Nephron progenitor cell (in vitro differentiated cells): Measurements from ENCODE around the gene BFSP1.

Experiments
- DNase-seq: peaks from one replicate; pipeline ENCODE4 v3.0.0; 2021
- H3K27ac Mint-ChIP-seq: 2 replicates; pipeline ENCODE4 v1.8.0; 2021; ENCODE audit warnings: mild to moderate bottlenecking, moderate library complexity, mixed read lengths
- H3K27me3 Mint-ChIP-seq: 2 replicates; pipeline ENCODE4 v1.8.0; 2021; ENCODE audit warnings: mild to moderate bottlenecking, low read depth, mixed read lengths; ENCODE audit not compliant: poor library complexity
- H3K36me3 Mint-ChIP-seq: 2 replicates; pipeline ENCODE4 v1.8.0; 2021; ENCODE audit warnings: low read depth, mixed read lengths
- H3K4me1 Mint-ChIP-seq: 2 replicates; pipeline ENCODE4 v1.8.0; 2021; ENCODE audit warnings: mixed read lengths
- H3K4me3 Mint-ChIP-seq: 2 replicates; pipeline ENCODE4 v1.8.0; 2021; ENCODE audit warnings: mild to moderate bottlenecking, moderate library complexity, mixed read lengths
- H3K9me3 Mint-ChIP-seq: 2 replicates; pipeline ENCODE4 v1.8.0; 2021; ENCODE audit warnings: mild to moderate bottlenecking, moderate library complexity, mixed read lengths
- TF ChIP-seq, protein P1 (sequence below): fragments of 200-600 bp; sonication (generic); IDR thresholded peaks from 2 replicates; pipeline ENCODE4 v1.5.0; 2021; ENCODE audit warnings: antibody characterized with exemption

Gene BFSP1

DNA sequence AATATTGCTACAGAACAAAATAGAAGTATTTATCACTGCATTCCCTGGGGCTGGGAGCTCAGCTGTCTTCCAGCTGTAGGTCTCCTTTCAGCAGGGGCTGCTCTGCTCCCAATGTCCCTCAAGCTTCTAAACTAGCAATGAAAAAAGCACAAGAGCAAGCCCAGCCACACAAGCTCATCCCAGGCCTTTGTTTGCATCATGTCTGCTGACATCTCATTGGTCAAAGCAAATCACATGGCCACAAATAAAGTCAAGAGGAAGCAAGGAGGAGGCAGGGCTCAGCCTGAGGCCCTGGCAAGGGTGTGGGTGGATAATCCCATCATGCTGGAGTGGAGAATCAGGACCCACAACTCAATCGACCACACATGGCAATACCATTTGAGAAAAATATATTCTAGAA, 2.2 kb upstream of the BFSP1 start:
- no peak for DNase-seq
- peak overlapping the region; percentile 51 for H3K27ac Mint-ChIP-seq
- H3K4me1 Mint-ChIP-seq: peaks cover 20% of the 10 kb centered on the region
- no peak overlapping the region for H3K4me3 Mint-ChIP-seq
- H3K36me3 Mint-ChIP-seq: no peaks in the 10 kb centered on the region
- peaks cover 4% of the 10 kb centered on the region for H3K9me3 Mint-ChIP-seq
- peaks cover 18% of the 10 kb centered on the region for H3K27me3 Mint-ChIP-seq
- TF ChIP-seq, protein P1, sequence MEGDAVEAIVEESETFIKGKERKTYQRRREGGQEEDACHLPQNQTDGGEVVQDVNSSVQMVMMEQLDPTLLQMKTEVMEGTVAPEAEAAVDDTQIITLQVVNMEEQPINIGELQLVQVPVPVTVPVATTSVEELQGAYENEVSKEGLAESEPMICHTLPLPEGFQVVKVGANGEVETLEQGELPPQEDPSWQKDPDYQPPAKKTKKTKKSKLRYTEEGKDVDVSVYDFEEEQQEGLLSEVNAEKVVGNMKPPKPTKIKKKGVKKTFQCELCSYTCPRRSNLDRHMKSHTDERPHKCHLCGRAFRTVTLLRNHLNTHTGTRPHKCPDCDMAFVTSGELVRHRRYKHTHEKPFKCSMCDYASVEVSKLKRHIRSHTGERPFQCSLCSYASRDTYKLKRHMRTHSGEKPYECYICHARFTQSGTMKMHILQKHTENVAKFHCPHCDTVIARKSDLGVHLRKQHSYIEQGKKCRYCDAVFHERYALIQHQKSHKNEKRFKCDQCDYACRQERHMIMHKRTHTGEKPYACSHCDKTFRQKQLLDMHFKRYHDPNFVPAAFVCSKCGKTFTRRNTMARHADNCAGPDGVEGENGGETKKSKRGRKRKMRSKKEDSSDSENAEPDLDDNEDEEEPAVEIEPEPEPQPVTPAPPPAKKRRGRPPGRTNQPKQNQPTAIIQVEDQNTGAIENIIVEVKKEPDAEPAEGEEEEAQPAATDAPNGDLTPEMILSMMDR: no peak

DNA sequence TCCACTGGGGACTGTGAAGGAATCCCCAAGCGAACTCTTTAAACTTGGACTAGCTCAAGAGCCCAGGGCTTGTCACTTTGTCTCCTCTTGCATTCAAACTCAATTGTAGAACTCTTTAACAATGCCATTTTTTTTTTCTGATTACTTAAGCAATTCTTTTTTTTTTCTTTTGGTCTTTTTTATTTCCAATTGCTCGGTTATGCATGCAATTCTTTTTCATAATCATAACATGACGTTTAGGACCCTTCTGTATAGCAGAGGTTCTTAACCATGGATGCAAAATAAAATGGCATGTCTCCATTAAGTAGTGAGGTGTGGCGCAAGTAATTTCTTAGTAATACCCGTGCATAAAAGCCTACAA, 466 bp upstream of the BFSP1 start:
- Mint-ChIP-seq H3K9me3 (peaks cover under 1% of the 10 kb centered on the region), H3K36me3 (no peaks in the 10 kb centered on the region), H3K27ac (peak overlapping the region; percentile 69), H3K4me3 (peak overlapping the region; percentile 90), H3K27me3 (peaks cover 16% of the 10 kb centered on the region), H3K4me1 (peaks cover 14% of the 10 kb centered on the region)
- DNase-seq: no peak
- TF ChIP-seq, protein P1: no peak

DNA sequence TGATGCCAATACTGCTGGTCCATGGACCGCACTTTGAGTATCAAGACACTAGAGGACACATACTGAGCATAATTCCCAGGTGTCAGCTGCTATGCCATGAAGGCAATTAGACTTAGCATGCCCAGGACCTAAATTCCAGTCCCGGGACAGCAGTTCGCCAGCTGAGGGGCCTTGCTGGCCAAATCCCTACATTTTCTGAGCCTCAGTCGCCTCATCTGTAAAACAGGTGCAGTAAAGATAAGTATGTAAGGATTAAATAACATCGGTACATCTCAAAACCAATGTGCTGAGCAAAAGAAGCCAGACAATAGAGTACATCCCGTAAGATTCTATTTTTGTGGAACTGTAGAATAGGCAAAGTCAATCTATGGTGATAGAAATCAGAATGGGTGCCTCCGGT, 1.0 kb downstream of the BFSP1 start:
- Mint-ChIP-seq H3K27ac (no peak overlapping the region), H3K36me3 (no peaks in the 10 kb centered on the region), H3K4me1 (peaks cover 14% of the 10 kb centered on the region), H3K9me3 (no peaks in the 10 kb centered on the region), H3K4me3 (peak overlapping the region; percentile 79), H3K27me3 (peaks cover 26% of the 10 kb centered on the region)
- TF ChIP-seq, protein P1: no peak
- DNase-seq: no peak

- Mint-ChIP-seq H3K36me3 (no peaks in the 10 kb centered on the region), H3K27ac (no peak overlapping the region), H3K4me3 (no peak overlapping the region), H3K9me3 (no peaks in the 10 kb centered on the region), H3K4me1 (peaks cover 14% of the 10 kb centered on the region), H3K27me3 (peaks cover 26% of the 10 kb centered on the region)
- no peak for DNase-seq
- TF ChIP-seq, protein P1: no peak
Measured at GRCh38 chr20:17529586-17529985, 1.6 kb downstream of the BFSP1 start.

GRCh38 chr20:17525650-17526049, 5.5 kb downstream of the BFSP1 start:
- peaks cover 34% of the 10 kb centered on the region for H3K27me3 Mint-ChIP-seq
- H3K4me3 Mint-ChIP-seq: no peak overlapping the region
- no peak overlapping the region for H3K27ac Mint-ChIP-seq
- peak; percentile 27 for DNase-seq
- H3K36me3 Mint-ChIP-seq: no peaks in the 10 kb centered on the region
- H3K4me1 Mint-ChIP-seq: no peaks in the 10 kb centered on the region
- TF ChIP-seq, protein P1: no peak
- no peaks in the 10 kb centered on the region for H3K9me3 Mint-ChIP-seq

- H3K4me3 Mint-ChIP-seq: no peak overlapping the region
- no peaks in the 10 kb centered on the region for H3K36me3 Mint-ChIP-seq
- H3K4me1 Mint-ChIP-seq: no peaks in the 10 kb centered on the region
- H3K9me3 Mint-ChIP-seq: no peaks in the 10 kb centered on the region
- peaks cover 29% of the 10 kb centered on the region for H3K27me3 Mint-ChIP-seq
- TF ChIP-seq, protein P1: no peak
- DNase-seq: no peak
- H3K27ac Mint-ChIP-seq: no peak overlapping the region
Measured at GRCh38 chr20:17525132-17525531, 6.0 kb downstream of the BFSP1 start.
